Epithelial cell of esophagus (primary cell): ENCODE data around the gene PWP2.

ENCODE experiments used
- DNase-seq: peaks from one replicate; pipeline ENCODE4 v3.0.0; 2010; ENCODE audit warnings: low read depth
- H3K4me3 ChIP-seq: 2 replicates; pipeline ENCODE4 v1.5.1; 2011; ENCODE audit warnings: mild to moderate bottlenecking, low read length, control low read depth
- TF ChIP-seq, protein P1 (sequence below): IDR thresholded peaks from 2 replicates; pipeline ENCODE4 v1.5.1; 2011; ENCODE audit warnings: low read depth, mild to moderate bottlenecking, low read length, control low read depth, inconsistent platforms; ENCODE audit not compliant: insufficient read depth; ENCODE audit errors: missing control alignments

Gene PWP2

DNA sequence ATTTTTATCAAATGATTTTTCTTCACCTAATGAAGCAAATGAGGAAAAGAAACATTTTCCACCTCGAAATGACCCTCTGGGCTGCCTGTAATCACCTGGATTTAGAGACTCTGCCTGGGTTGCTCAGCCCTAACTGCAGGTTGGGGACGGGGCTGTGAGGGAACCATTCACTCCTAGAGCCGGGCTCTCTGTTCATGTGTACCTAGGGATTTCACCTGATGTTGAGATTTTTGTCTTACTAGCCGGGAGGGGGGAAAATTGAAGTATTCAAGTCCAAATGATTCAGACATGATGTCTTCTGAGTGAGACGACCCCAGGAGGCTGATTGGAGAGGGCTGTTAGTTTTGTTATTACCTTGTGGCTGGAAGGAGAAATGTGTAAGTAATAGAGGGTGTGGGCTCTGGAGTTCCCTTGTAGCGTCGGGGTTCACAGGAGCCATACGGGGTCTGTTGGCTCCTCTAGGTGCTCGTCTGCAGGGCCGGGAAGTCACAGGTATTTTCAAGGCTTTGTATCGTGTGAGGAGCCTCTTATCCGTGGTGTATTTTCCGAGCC is 42.3 kb upstream of the PWP2 start:
- DNase-seq = no peak
- no peak overlapping the region for H3K4me3 ChIP-seq
- TF ChIP-seq, protein P1, sequence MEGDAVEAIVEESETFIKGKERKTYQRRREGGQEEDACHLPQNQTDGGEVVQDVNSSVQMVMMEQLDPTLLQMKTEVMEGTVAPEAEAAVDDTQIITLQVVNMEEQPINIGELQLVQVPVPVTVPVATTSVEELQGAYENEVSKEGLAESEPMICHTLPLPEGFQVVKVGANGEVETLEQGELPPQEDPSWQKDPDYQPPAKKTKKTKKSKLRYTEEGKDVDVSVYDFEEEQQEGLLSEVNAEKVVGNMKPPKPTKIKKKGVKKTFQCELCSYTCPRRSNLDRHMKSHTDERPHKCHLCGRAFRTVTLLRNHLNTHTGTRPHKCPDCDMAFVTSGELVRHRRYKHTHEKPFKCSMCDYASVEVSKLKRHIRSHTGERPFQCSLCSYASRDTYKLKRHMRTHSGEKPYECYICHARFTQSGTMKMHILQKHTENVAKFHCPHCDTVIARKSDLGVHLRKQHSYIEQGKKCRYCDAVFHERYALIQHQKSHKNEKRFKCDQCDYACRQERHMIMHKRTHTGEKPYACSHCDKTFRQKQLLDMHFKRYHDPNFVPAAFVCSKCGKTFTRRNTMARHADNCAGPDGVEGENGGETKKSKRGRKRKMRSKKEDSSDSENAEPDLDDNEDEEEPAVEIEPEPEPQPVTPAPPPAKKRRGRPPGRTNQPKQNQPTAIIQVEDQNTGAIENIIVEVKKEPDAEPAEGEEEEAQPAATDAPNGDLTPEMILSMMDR = no peak

DNA sequence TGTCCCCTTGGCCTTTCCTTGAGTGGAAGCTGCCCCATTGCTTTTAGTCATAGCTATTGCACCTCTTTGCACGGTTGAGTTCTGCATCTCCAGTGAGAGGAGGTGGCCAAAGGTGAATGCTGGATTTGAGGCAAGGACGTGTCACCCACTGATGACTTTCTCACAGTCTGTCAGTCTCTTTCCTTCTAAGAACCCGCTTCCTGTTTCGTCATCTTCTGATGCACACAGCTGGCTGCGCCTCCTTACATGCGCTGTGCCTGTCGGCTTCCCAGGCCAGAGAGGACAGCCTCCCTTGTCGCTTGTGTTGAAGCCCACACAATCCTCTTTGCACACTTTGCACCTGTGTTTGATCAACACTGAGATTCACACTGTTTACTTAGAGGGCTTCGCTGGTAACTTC is 41.8 kb upstream of the PWP2 start:
- H3K4me3 ChIP-seq = no peak overlapping the region
- TF ChIP-seq, protein P1 = no peak
- peak; percentile 63 for DNase-seq

DNA sequence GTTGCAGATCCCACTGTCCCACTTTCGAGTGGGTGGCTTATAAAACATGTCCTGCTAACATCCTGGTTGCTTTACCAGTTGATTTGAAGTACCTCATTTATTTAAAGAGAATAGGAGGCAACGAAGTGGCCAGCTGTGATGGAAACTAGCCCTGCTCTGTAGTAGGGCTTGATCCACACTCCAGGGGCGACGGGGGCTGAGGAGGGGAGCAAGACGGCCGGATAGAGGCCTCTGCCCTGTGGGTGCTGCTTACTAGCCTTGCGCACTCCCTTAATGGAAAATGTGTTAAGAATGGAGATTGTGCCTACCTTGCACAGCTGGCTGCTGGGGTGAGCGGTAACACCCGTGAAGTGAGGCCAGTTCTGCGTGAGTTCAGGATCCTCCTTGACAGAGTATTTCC is 41.1 kb upstream of the PWP2 start:
- no peak overlapping the region for H3K4me3 ChIP-seq
- TF ChIP-seq, protein P1 = no peak

DNA sequence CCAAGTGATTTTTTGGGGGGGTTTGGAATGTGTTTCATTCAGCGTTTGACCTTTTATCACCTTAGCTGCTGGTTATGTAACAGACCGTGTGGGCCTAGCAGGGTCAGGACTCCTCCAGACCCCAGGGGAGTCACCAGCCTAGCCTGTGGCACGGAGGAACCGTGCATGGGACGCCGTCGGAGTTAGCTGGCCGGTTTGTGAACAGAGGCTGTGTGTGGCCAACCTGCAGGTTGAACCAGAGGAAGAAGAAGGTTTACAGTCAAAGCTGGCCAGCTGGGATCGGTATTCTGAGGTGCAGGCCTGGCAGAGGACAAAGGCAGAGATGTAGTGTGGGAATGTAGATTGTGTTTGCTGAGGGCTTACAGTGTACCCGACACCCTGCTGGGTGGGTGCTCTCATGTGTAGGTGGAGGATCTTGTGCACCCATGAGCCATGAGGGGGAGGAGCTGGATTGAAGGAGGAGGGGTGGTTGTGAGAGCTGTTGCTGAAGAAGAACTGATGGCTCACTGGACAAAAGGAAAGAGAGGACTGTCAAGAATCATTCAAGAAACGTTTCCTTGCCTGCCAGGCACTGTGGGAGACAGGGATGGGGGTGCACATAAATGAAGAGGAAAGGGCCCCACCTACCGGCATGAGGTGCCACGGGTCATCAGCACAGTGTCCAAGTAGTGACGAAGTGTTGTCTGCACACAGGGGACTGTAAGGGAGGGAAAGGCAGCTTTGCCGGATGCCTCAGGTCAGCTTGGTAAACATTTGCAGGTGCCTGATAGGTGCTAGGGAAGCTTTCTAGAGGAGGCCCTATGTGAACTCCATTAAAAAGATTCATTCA is 40.0 kb upstream of the PWP2 start:
- peak; percentile 9 for DNase-seq
- TF ChIP-seq, protein P1 = no peak
- H3K4me3 ChIP-seq = no peak overlapping the region

More for the DNA sequence above, 41.1 kb upstream of the PWP2 start:
- no peak for DNase-seq

DNA sequence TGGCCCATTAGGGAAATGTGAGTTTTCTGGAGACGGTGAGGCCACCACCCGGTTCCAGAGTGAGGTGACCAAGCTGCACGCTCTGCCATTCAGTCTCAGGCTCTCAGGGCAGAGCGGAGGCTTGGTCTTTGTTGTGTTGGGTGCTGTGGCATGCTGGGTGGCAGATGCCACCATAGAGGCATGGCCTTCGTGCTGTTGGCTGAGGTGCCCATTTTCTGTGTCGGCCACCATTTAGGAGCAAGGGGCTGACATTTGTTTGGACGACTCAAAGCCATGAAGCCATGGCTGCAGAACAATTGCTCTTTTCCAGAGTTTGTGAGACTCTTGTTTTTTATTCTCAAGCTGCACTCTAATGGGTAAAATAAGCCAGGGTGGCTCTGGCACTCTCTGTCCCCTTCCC is 36.8 kb upstream of the PWP2 start:
- H3K4me3 ChIP-seq = no peak overlapping the region
- TF ChIP-seq, protein P1 = no peak
- no peak for DNase-seq

DNA sequence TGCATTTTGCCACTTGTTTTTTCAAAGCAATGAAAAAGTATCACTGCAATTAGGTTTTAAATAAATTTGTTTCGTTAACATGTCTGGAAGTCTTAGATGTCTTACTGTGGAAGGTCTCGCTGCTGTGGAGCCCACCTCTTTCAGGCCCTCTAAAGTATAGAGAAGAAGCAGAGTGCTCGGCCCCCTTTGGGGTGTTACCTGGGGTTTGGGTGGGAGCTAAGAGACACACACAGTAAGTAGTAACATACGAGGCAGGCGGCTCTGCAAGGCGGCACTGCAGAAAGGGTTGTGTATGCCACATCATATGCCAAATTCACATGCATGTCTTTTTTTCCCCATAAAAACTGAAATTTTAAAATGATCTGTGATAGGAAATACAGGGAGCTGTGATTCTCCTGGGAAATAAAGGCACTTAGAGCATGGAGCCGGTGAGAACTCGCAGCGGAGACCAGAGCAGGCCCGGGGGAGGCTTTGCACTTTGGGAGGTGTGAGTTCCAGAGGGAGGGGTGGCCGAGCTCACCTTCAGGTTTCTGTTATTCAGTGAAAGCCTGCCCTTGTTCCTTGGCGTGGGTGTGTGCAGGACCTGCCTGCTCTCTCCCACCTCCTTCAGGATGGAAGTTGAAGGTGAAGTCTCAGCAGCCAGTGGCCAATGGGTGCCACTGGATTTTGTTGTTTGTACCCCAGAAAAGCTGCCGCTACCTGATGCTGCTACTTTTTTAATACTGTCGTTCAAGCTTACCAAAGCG is 35.7 kb upstream of the PWP2 start:
- H3K4me3 ChIP-seq = no peak overlapping the region
- DNase-seq = no peak
- TF ChIP-seq, protein P1 = no peak
